Upper lobe of left lung (tissue), 6 donors: ENCODE data around the gene PIGBOS1. TPM values are rescaled to one million over a fixed set of nuclear protein-coding genes. Genes with fewer than 3 reads are reported as not detected.

ENCODE experiments used
- ATAC-seq, 2 donors: fragments of 200-7000 bp; cut with Tn5 transposase; one replicate each; pipeline ENCODE4 v1.9.1; 2022; ENCODE audit warnings: mild to moderate bottlenecking in 2 of 2, moderate library complexity in 2 of 2; ENCODE audit not compliant: low FRiP score in 2 of 2
- DNase-seq, 2 donors: peaks; one replicate each; pipeline ENCODE4 v3.0.0-alpha.2; 2019 to 2020
- H3K27ac ChIP-seq, 4 donors: fragments of 200-600 bp; sonication (generic); one replicate each; pipeline ENCODE4 v1.5.1; 2016 to 2019
- H3K27me3 ChIP-seq, 4 donors: fragments of 200-600 bp; sonication (generic); one replicate each; pipeline ENCODE4 v1.5.1; 2017 to 2019
- H3K36me3 ChIP-seq, 4 donors: fragments of 200-600 bp; sonication (generic); one replicate each; pipeline ENCODE4 v1.5.1; 2016 to 2019
- H3K4me1 ChIP-seq, 4 donors: fragments of 200-600 bp; sonication (generic); one replicate each; pipeline ENCODE4 v1.5.1; 2018 to 2019
- H3K4me3 ChIP-seq, 4 donors: fragments of 200-600 bp; sonication (generic); one replicate each; pipeline ENCODE4 v1.5.1; 2017 to 2019; ENCODE audit warnings: mild to moderate bottlenecking in 2 of 4, moderate library complexity in 1 of 4
- H3K9me3 ChIP-seq, 4 donors: fragments of 200-600 bp; sonication (generic); one replicate each; pipeline ENCODE4 v1.5.1; 2018 to 2019
- EP300 ChIP-seq, 4 donors: sonication (generic); formaldehyde crosslinking; IDR thresholded peaks; one replicate each; pipeline ENCODE4 v1.5.1; 2017; ENCODE audit warnings: antibody characterized with exemption in 4 of 4, control low read depth in 2 of 4
- POLR2A ChIP-seq, 4 donors: fragments of 450-650 bp; IDR thresholded peaks; one replicate each; pipeline ENCODE4 v1.5.1; 2016 to 2017; ENCODE audit warnings: antibody characterized with exemption in 4 of 4, mild to moderate bottlenecking in 2 of 4
- POLR2AphosphoS5 ChIP-seq, 2 donors: sonication (generic); formaldehyde crosslinking; IDR thresholded peaks; one replicate each; pipeline ENCODE4 v1.5.1; 2017; ENCODE audit warnings: antibody characterized with exemption in 2 of 2
- WGBS, 2 donors: methylation state at CpG; one replicate each; pipeline ENCODE4 v1.1.5; 2017 to 2018; 5-methylcytosine and 5-hydroxymethylcytosine counted together
- total RNA-seq, 6 donors: library from RNA; depleted of rRNA in 4 of 6; stranded (reverse); fragments of >200 nt in 4 of 6; gene quantifications; one replicate each; pipeline versions ENCODE4 v1.1.0 to v1.2.1, GENCODE V29; 2016 to 2021
- TF ChIP-seq, protein P1 (sequence below), 6 experiments: fragments of 450-650 bp in 4 of 6; fragments of 200-600 bp in 2 of 6; sonication (generic) in 2 of 6; IDR thresholded peaks; one replicate each; pipeline ENCODE4 v1.5.1; 2016 to 2019; ENCODE audit warnings: antibody characterized with exemption in 6 of 6
- donor health status: DM: no; HTN: no; CAD: no; lungs with moderate emphysema.
- donor health status: DM: no; HTN: yes; CAD: no; lungs with severe emphysema.

PIGBOS1 gene, protein sequence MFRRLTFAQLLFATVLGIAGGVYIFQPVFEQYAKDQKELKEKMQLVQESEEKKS
- total RNA-seq: 10 to 100 TPM in 3 of 6 donors, 1 to 10 TPM in 3; 3.1 to 16.9 (median 10.1) TPM

DNA sequence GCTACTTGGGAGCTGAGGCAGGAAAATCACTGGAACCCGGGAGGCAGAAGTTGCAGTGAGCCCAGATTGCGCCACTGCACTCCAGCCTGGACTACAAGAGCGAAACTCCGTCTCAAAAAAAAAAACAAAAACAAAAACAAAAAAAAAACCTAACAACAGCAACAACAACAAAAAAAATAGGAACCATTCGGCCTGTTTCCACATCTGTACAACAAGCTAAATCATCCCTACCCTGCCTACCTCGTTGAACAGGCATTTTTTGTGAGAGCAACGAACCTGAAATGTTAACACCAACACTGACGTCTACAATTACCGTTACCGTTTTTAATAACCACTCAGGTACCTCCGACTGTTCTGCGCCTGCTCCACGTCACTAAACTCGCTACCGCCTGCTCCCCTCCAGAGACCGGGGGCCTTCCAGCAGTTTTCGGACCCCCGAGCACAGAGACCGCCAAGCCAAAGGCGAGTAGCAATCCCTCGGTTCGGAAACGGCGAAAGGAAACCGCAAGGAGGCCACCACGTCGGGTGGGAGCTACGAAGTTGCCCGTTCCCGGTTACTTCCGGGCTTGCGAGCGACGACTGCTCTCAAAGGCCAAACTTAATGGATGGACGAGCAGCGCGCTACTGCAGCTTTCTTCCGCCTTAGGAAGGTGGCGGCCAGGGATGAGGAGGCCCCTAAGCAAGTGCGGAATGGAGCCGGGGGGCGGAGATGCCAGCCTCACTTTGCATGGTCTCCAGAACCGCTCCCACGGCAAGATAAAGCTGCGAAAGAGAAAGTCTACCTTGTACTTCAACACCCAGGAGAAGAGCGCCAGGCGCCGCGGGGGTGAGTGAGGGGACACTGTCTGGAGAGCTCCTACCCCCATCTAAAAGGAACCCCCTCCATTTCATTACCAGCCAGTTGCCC is at the start of gene PIGBOS1, which contains the start of gene PIGB:
Gene PIGBOS1, minus strand, starts transcription at position 536 of the 907 bp plus-strand sequence. CDS start 1,331 bp downstream, outside the sequence.
Gene PIGB, plus strand, starts transcription at position 635 of the 907 bp plus-strand sequence. Its CDS starts 29 bp downstream, at position 664.
- WGBS, 2 donors: 2% methylated on average over 38 to 46 of the region's 49 CpGs
- peak; percentile 96 to 99 for ATAC-seq
- peak; percentile 88 to 93 for TF ChIP-seq POLR2AphosphoS5 (IDR thresholded peaks at IDR 0.05)
- peak in 3 of 4 donors; percentile 28 to 83 (median 75) for TF ChIP-seq POLR2A (IDR thresholded peaks at IDR 0.05)
- TF ChIP-seq, protein P1, sequence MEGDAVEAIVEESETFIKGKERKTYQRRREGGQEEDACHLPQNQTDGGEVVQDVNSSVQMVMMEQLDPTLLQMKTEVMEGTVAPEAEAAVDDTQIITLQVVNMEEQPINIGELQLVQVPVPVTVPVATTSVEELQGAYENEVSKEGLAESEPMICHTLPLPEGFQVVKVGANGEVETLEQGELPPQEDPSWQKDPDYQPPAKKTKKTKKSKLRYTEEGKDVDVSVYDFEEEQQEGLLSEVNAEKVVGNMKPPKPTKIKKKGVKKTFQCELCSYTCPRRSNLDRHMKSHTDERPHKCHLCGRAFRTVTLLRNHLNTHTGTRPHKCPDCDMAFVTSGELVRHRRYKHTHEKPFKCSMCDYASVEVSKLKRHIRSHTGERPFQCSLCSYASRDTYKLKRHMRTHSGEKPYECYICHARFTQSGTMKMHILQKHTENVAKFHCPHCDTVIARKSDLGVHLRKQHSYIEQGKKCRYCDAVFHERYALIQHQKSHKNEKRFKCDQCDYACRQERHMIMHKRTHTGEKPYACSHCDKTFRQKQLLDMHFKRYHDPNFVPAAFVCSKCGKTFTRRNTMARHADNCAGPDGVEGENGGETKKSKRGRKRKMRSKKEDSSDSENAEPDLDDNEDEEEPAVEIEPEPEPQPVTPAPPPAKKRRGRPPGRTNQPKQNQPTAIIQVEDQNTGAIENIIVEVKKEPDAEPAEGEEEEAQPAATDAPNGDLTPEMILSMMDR (IDR thresholded peaks at IDR 0.05): peak in 5 of 6 experiments; percentile 12 to 43 (median 29)
- peak in 1 of 4 donors; percentile 35 for TF ChIP-seq EP300 (IDR thresholded peaks at IDR 0.05)
- peak within 1 kb of the TSS; percentile 50 to 86 (median 74) for H3K4me3 ChIP-seq
- H3K9me3 ChIP-seq: no peaks in the 10 kb centered on the region
- H3K27me3 ChIP-seq: no peaks in the 10 kb centered on the region
- peaks cover 0 to 4% (median under 1%) of the 10 kb centered on the region in 4 donors for H3K36me3 ChIP-seq
- H3K4me1 ChIP-seq: peaks cover 24 to 33% (median 27%) of the 10 kb centered on the region in 4 donors
- peak within 1 kb of the TSS; percentile 88 to 96 (median 93) for H3K27ac ChIP-seq
- DNase-seq: peak; percentile 87 to 92

DNA sequence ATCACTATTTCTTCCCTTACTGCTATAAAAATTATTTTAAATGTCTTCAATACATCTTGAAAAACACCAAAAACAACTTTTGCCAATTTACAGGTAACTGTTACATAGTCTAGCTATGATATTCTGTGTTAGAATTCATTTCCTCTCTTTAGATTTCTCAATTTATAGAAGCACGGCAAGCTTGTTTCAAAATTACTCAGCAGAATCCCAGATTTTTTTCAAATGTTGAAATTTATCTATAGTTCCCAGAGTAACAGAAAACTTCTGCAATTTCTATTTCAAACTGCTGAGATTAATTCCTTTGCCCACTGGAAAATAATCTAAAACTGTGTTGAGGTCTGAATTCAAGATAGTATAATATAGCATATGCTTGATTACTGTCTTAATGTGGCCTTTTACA is 48.1 kb upstream of the PIGBOS1 start:
- Histone ChIP-seq H3K4me3 (no peak overlapping the region), H3K36me3 (peaks cover 5 to 67% (median 27%) of the 10 kb centered on the region in 4 donors), H3K27ac (no peak overlapping the region), H3K4me1 (no peaks in the 10 kb centered on the region), H3K27me3 (no peaks in the 10 kb centered on the region), H3K9me3 (no peaks in the 10 kb centered on the region)
- ATAC-seq (no peak), DNase-seq (no peak)
- TF ChIP-seq POLR2AphosphoS5 (IDR thresholded peaks at IDR 0.05) (no peak), EP300 (IDR thresholded peaks at IDR 0.05) (no peak), POLR2A (IDR thresholded peaks at IDR 0.05) (no peak)
- TF ChIP-seq, protein P1 (IDR thresholded peaks at IDR 0.05): no peak
- WGBS, 2 donors: 78 to 82% methylated on average over 1 of the region's 1 CpG

DNA sequence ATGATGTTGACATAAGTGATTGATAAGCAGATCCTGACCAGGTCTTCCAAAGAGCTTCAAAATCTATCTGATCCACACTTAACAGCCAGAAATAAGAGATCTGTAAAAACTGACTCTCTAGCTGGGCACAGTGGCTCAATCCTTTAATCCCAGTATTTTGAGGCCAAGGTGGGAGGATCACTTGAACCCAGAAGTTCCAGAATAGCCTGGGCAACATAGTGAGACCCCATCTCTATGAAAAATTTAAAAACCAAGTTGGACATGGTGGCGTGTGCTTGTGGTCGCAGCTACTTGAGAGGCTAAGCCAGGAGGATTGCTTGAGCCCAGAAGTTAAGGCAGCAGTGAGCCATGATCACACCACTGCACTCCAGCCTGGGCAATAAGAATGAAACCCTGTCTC is 43.7 kb upstream of the PIGBOS1 start:
- ATAC-seq (no peak), DNase-seq (no peak)
- 98 to 100% methylated on average over 2 of the region's 2 CpGs for WGBS, 2 donors
- Histone ChIP-seq H3K27ac (no peak overlapping the region), H3K4me3 (no peak overlapping the region), H3K4me1 (no peaks in the 10 kb centered on the region), H3K27me3 (no peaks in the 10 kb centered on the region), H3K36me3 (peaks cover 0 to 45% (median 15%) of the 10 kb centered on the region in 4 donors), H3K9me3 (no peaks in the 10 kb centered on the region)
- TF ChIP-seq POLR2AphosphoS5 (IDR thresholded peaks at IDR 0.05) (no peak), POLR2A (IDR thresholded peaks at IDR 0.05) (no peak), EP300 (IDR thresholded peaks at IDR 0.05) (no peak)
- TF ChIP-seq, protein P1 (IDR thresholded peaks at IDR 0.05): no peak

DNA sequence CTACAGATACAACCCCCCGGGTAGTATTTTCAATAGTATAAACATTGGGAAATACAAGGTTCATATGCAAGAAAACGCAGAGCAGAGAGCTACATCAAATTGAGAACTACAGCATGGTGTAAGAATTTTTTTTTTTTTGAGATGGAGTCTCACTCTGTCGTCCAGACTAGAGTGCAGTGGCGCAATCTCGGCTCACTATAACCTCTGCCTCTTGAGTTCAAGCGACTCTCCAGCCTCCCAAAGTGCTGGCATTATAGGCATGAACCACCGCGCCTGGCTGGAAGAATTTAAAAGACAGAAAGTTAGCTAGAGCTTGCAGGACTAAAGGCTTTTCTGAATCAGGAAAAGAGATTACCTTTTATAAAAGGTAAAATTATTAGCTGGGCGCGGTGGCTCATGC is 42.1 kb upstream of the PIGBOS1 start:
- ATAC-seq (no peak), DNase-seq (peak in 1 of 2 donors; percentile 83)
- Histone ChIP-seq H3K4me1 (no peaks in the 10 kb centered on the region), H3K27me3 (no peaks in the 10 kb centered on the region), H3K4me3 (no peak overlapping the region), H3K9me3 (no peaks in the 10 kb centered on the region), H3K27ac (no peak overlapping the region), H3K36me3 (peaks cover 0 to 46% (median 15%) of the 10 kb centered on the region in 4 donors)
- 65 to 70% methylated on average over 10 of the region's 10 CpGs for WGBS, 2 donors
- no peak for TF ChIP-seq POLR2AphosphoS5 (IDR thresholded peaks at IDR 0.05)
- no peak for TF ChIP-seq POLR2A (IDR thresholded peaks at IDR 0.05)
- TF ChIP-seq EP300 (IDR thresholded peaks at IDR 0.05): no peak
- TF ChIP-seq, protein P1 (IDR thresholded peaks at IDR 0.05): no peak
